ENCODE data around the gene FBXO38. TPM values are rescaled to one million over a fixed set of nuclear protein-coding genes. Genes with fewer than 3 reads are reported as not detected.

FBXO38 gene
- total RNA-seq, 6 experiments from 2014 or later: 28.1 to 31.7 (median 30.9) TPM

DNA sequence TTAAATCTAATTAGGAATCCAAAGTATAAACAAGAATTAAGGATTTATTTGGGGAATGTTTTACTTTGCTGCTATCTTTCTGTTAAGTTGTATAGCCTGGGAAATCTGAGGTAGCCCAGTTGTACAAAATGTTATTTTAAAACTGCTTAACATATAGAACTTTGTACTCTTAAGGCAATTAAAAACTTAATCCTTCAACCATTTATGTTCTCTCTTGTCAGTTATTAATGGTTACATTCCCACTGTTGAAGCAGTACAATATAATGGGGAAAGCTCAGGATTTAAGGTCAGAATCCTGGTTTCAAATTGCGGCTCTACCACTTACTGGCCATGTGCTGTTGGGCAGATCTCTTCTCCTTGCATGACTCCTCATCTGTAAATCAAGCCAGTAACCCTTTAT is 32.7 kb downstream of the FBXO38 start:
- Mint-ChIP-seq H3K4me1 (ENCODE audit: low read depth) (peaks cover 17% of the 10 kb centered on the region), H3K27me3 (ENCODE audit: insufficient read depth) (no peaks in the 10 kb centered on the region), H3K4me3 (no peak overlapping the region), H3K27ac (peak overlapping the region; percentile 83), H3K9me3 (no peaks in the 10 kb centered on the region), H3K36me3 (ENCODE audit: low read depth) (peaks cover 48% of the 10 kb centered on the region)
- DNase-seq: no peak
- no peak for TF ChIP-seq CTCF (IDR thresholded peaks at IDR 0.05)

DNA sequence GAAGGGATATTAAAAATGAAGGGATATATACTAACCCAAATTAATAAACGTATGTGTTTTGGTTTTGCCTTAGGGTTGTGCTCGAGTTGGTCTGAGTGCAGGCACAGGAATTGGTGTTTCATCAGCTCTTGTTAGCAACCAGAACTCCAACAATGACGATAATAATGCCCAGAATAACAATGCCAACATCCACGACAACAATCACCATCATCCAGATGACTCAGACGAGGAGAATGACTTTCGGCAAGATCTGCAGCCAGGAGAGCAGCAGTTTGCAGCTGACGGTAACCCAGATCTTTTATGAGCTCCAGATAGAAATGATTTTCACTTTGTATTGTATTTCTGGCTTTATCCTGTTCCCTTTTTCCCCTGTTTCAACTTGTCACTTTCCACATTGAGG is 33.2 kb downstream of the FBXO38 start:
- Mint-ChIP-seq H3K36me3 (ENCODE audit: low read depth) (peaks cover 51% of the 10 kb centered on the region), H3K27me3 (ENCODE audit: insufficient read depth) (no peaks in the 10 kb centered on the region), H3K4me1 (ENCODE audit: low read depth) (peaks cover 21% of the 10 kb centered on the region), H3K9me3 (no peaks in the 10 kb centered on the region), H3K4me3 (no peak overlapping the region), H3K27ac (peak overlapping the region; percentile 83)
- DNase-seq: peak; percentile 79
- no peak for TF ChIP-seq CTCF (IDR thresholded peaks at IDR 0.05)

DNA sequence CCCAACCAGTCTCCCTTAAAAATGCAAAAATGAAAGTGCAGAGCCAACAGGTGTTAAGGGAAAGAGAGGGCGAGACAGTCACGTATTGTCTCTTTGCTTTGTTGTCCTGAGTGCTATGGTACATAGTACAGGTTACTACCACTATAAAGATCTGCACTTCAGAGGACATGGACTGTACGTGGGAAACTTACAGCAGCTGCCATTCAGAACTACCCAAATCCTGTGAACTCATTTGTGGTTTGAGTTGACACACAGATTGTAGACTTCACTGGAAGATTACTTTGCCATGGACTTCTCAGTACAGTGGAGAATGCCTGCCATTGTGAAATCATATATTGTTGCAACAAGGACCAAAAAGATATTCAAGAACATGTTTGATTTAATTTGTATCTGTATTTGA is 34.8 kb downstream of the FBXO38 start:
- H3K36me3 Mint-ChIP-seq (ENCODE audit: low read depth): peaks cover 48% of the 10 kb centered on the region
- H3K27me3 Mint-ChIP-seq (ENCODE audit: insufficient read depth): no peaks in the 10 kb centered on the region
- no peak for TF ChIP-seq CTCF (IDR thresholded peaks at IDR 0.05)

GRCh38 chr5:148421661-148422060 is 37.9 kb downstream of the FBXO38 start:
- no peak for DNase-seq
- H3K9me3 Mint-ChIP-seq: no peaks in the 10 kb centered on the region
- no peak for TF ChIP-seq CTCF (IDR thresholded peaks at IDR 0.05)
- no peaks in the 10 kb centered on the region; the same call in 1 of the 2 replicates for H3K27me3 Mint-ChIP-seq (ENCODE audit: insufficient read depth)
- no peak overlapping the region for H3K27ac Mint-ChIP-seq
- H3K4me1 Mint-ChIP-seq (ENCODE audit: low read depth): peaks cover 25% of the 10 kb centered on the region
- H3K36me3 Mint-ChIP-seq (ENCODE audit: low read depth): peaks cover 58% of the 10 kb centered on the region
- H3K4me3 Mint-ChIP-seq: no peak overlapping the region

More for the DNA sequence above, 34.8 kb downstream of the FBXO38 start:
- H3K9me3 Mint-ChIP-seq: no peaks in the 10 kb centered on the region
- no peak overlapping the region for H3K27ac Mint-ChIP-seq
- H3K4me1 Mint-ChIP-seq (ENCODE audit: low read depth): peaks cover 23% of the 10 kb centered on the region
- no peak overlapping the region for H3K4me3 Mint-ChIP-seq
- no peak for DNase-seq

- peak overlapping the region; percentile 33 for H3K27ac Mint-ChIP-seq
- H3K4me1 Mint-ChIP-seq (ENCODE audit: low read depth): peaks cover 17% of the 10 kb centered on the region
- no peaks in the 10 kb centered on the region for H3K9me3 Mint-ChIP-seq
- no peak overlapping the region for H3K4me3 Mint-ChIP-seq
- DNase-seq: no peak
- H3K27me3 Mint-ChIP-seq (ENCODE audit: insufficient read depth): no peaks in the 10 kb centered on the region; the same call in 1 of the 2 replicates
- no peak for TF ChIP-seq CTCF (IDR thresholded peaks at IDR 0.05)
- peaks cover 44% of the 10 kb centered on the region for H3K36me3 Mint-ChIP-seq (ENCODE audit: low read depth)
Observed at GRCh38 chr5:148425808-148426207, 42.0 kb downstream of the FBXO38 start.

- H3K27me3 Mint-ChIP-seq (ENCODE audit: insufficient read depth): no peaks in the 10 kb centered on the region; the same call in 1 of the 2 replicates
- DNase-seq: no peak
- no peak overlapping the region for H3K4me3 Mint-ChIP-seq
- H3K4me1 Mint-ChIP-seq (ENCODE audit: low read depth): peaks cover 23% of the 10 kb centered on the region
- no peaks in the 10 kb centered on the region for H3K9me3 Mint-ChIP-seq
- TF ChIP-seq CTCF (IDR thresholded peaks at IDR 0.05): no peak
- H3K27ac Mint-ChIP-seq: peak overlapping the region; percentile 13; the same call in 1 of the 2 replicates
- H3K36me3 Mint-ChIP-seq (ENCODE audit: low read depth): peaks cover 48% of the 10 kb centered on the region
Observed at GRCh38 chr5:148426514-148426913, 42.8 kb downstream of the FBXO38 start.

Measured in HFFc6 (cell line).